A673 (cell line): ENCODE measurements around the gene RAX2. TPM values are rescaled to one million over a fixed set of nuclear protein-coding genes. Genes with fewer than 3 reads are reported as not detected.

ENCODE experiments used
- BruUV-seq: library from RNA; stranded (reverse); fragments of 400-500 nt; replicated peaks from 2 replicates; lab custom pipeline; 2021; lab: Mats Ljungman, UMichigan
- CTCF ChIA-PET: fragments of 300-600 bp; sonication (Branson Sonifier 250); formaldehyde crosslinking; loops from one replicate; lab custom pipeline; 2022; ENCODE audit warnings: antibody characterized with exemption; lab: Charles Lee
- POLR2A ChIA-PET: fragments of 300-600 bp; sonication (Branson Sonifier 250); formaldehyde crosslinking; loops from one replicate; lab custom pipeline; 2022; ENCODE audit warnings: antibody characterized with exemption; ENCODE audit not compliant: low non-redundant PET; lab: Charles Lee
- DNase-seq: peaks from one replicate; pipeline ENCODE4 v3.0.0-alpha.2; 2015; ENCODE audit warnings: low spot score
- H3K27ac ChIP-seq: fragments of 200-600 bp; sonication (generic); 2 replicates; pipeline ENCODE4 v1.5.1; 2016; ENCODE audit warnings: mixed run types, low read depth, mild to moderate bottlenecking, mixed read lengths, antibody characterized with exemption, low read length; ENCODE audit not compliant: poor library complexity, severe bottlenecking
- H3K27me3 ChIP-seq: fragments of 200-600 bp; sonication (generic); replicated peaks from 2 replicates; pipeline ENCODE4 v1.6.1; 2017; ENCODE audit warnings: mixed run types, low read depth, mild to moderate bottlenecking, mixed read lengths, antibody characterized with exemption, low read length; ENCODE audit not compliant: insufficient read depth, poor library complexity
- H3K36me3 ChIP-seq: fragments of 200-600 bp; sonication (generic); 2 replicates; pipeline ENCODE4 v1.6.1; 2016; ENCODE audit warnings: mixed run types, mild to moderate bottlenecking, mixed read lengths, antibody characterized with exemption, low read length; ENCODE audit not compliant: insufficient read depth, poor library complexity, severe bottlenecking
- H3K4me1 ChIP-seq: fragments of 200-600 bp; sonication (generic); 2 replicates; pipeline ENCODE4 v1.6.1; 2017; ENCODE audit warnings: mixed run types, mild to moderate bottlenecking, mixed read lengths, antibody characterized with exemption, low read length; ENCODE audit not compliant: insufficient read depth, poor library complexity, severe bottlenecking
- H3K4me3 ChIP-seq: fragments of 200-600 bp; sonication (generic); 2 replicates; pipeline ENCODE4 v1.5.1; 2016; ENCODE audit warnings: low read depth, mixed run types, mild to moderate bottlenecking, mixed read lengths, low read length; ENCODE audit not compliant: poor library complexity, severe bottlenecking
- H3K9me3 ChIP-seq: fragments of 200-600 bp; sonication (generic); 2 replicates; pipeline ENCODE4 v1.6.1; 2016; ENCODE audit warnings: mixed run types, low read depth, mild to moderate bottlenecking, mixed read lengths, antibody characterized with exemption, low read length; ENCODE audit not compliant: poor library complexity, severe bottlenecking
- CTCF ChIP-seq: fragments of 300-800, 200-600 bp; sonication (generic); conservative IDR thresholded peaks from 2 replicates; pipeline ENCODE4 v1.5.1; 2017; ENCODE audit warnings: low read depth, mild to moderate bottlenecking, antibody characterized with exemption, low read length, moderate library complexity, mixed read lengths
- EZH2 ChIP-seq: fragments of 200-600 bp; sonication (generic); IDR thresholded peaks from 2 replicates; pipeline ENCODE4 v1.6.1; 2017; ENCODE audit warnings: borderline replicate concordance, low read depth, mild to moderate bottlenecking, mixed read lengths, antibody characterized with exemption, low read length; ENCODE audit not compliant: poor library complexity, severe bottlenecking
- intact Hi-C: fragments of 100-400 bp; cut with micrococcal nuclease; formaldehyde crosslinking; loops from one replicate; pipeline ENCODE4 v1.10.0; 2022; ENCODE audit not compliant: unreplicated experiment
- total RNA-seq: library from RNA; stranded (reverse); gene quantifications from 2 replicates; pipeline ENCODE4 v1.2.3, GENCODE V29; 2021

The RAX2 gene
- total RNA-seq, 1 experiment from 2014 or later: not detected

GRCh38 chr19:3762501-3763459 is 9.2 kb downstream of the RAX2 start, which contains the start of gene MRPL54:
Gene MRPL54 (plus strand): TSS chr19:3762682. CDS start chr19:3762701, 19 bp downstream.
- BruUV-seq: TSS peak; percentile 98
- intact Hi-C loops: no loop called here
- H3K27ac ChIP-seq: peak within 1 kb of the TSS; percentile 96

GRCh38 chr19:3762130-3762473 is 9.9 kb downstream of the RAX2 start:
- peak overlapping the region; percentile 96 for H3K27ac ChIP-seq
- DNase-seq: no peak
- intact Hi-C loops: no loop called here
- BruUV-seq: no TSS peak
- ChIA-PET CTCF (interaction anchor here (1.4 kb wide), 1 partner anchor 226 kb away, joined by 5 read pairs; no protein-coding TSS in a partner anchor), POLR2A (interaction anchor here (0.6 kb wide), 1 partner anchor 15 kb away, joined by 3 read pairs; no protein-coding TSS in a partner anchor)
- H3K4me1 ChIP-seq: peaks cover 10% of the 10 kb centered on the region
- H3K36me3 ChIP-seq: peaks cover 3% of the 10 kb centered on the region
- TF ChIP-seq EZH2 (no peak), CTCF (no peak)
- H3K27me3 ChIP-seq: no peaks in the 10 kb centered on the region
- no peaks in the 10 kb centered on the region for H3K9me3 ChIP-seq
- peak overlapping the region; percentile 100 for H3K4me3 ChIP-seq

More at GRCh38 chr19:3762501-3763459, 9.2 kb downstream of the RAX2 start, which contains the start of gene MRPL54:
- H3K4me3 ChIP-seq: peak within 1 kb of the TSS; percentile 100
- DNase-seq: peak; percentile 99
- no peaks in the 10 kb centered on the region for H3K9me3 ChIP-seq
- H3K4me1 ChIP-seq: peaks cover 10% of the 10 kb centered on the region
- ChIA-PET POLR2A (interaction anchor here (0.6 to 0.7 kb wide), 3 partner anchors 16 to 225 kb away, joined by 3 to 29 read pairs (median 3); no protein-coding TSS in a partner anchor), CTCF (interaction anchor here (0.6 to 1.4 kb wide), 2 partner anchors 225 to 534 kb away, joined by 5 to 8 read pairs; no protein-coding TSS in a partner anchor)
- H3K27me3 ChIP-seq: no peaks in the 10 kb centered on the region
- TF ChIP-seq CTCF (no peak), EZH2 (no peak)
- H3K36me3 ChIP-seq: peaks cover 3% of the 10 kb centered on the region

- Histone ChIP-seq H3K4me3 (peak within 1 kb of the TSS; percentile 100), H3K27ac (peak within 1 kb of the TSS; percentile 96), H3K27me3 (no peaks in the 10 kb centered on the region), H3K9me3 (no peaks in the 10 kb centered on the region), H3K36me3 (peaks cover 3% of the 10 kb centered on the region), H3K4me1 (peaks cover 10% of the 10 kb centered on the region)
- ChIA-PET POLR2A (no interaction called here), CTCF (interaction anchor here (0.6 kb wide), 1 partner anchor 43 kb away, joined by 3 read pairs; no protein-coding TSS in a partner anchor)
- intact Hi-C loops: no loop called here
- peak; percentile 95 for DNase-seq
- TF ChIP-seq EZH2 (no peak), CTCF (peak; percentile 88)
- BruUV-seq: no TSS peak
Observed at GRCh38 chr19:3761382-3762129, 10.5 kb downstream of the RAX2 start, which contains the start of gene APBA3. Gene APBA3 (minus strand): TSS chr19:3761692. CDS start chr19:3760264, 1,428 bp downstream.
